Stimulated activated effector memory CD8-positive, alpha-beta T cell treated with anti-CD3 and anti-CD28 coated beads, Interleukin-12 subunit alpha, Interleukin-12 subunit beta, amount 100 ng/mL, for 72 hours (primary cell): ENCODE measurements around the gene LARP6.

ENCODE experiments used
- ATAC-seq: fragments of 150-1000 bp; cut with Tn5 transposase; 2 replicates; pipeline ENCODE4 v1.10.0; 2021
- DNase-seq, 2 donors: peaks; one replicate each; pipeline ENCODE4 v3.0.0; 2021 to 2022; ENCODE audit warnings: low spot score in 2 of 2
- H3K27ac Mint-ChIP-seq: one replicate; pipeline ENCODE4 v1.8.0; 2022; ENCODE audit warnings: mild to moderate bottlenecking, mixed read lengths
- H3K36me3 Mint-ChIP-seq: one replicate; pipeline ENCODE4 v1.8.0; 2022; ENCODE audit warnings: mild to moderate bottlenecking, mixed read lengths
- H3K4me1 Mint-ChIP-seq: one replicate; pipeline ENCODE4 v1.8.0; 2022; ENCODE audit warnings: mixed read lengths
- H3K4me3 Mint-ChIP-seq: one replicate; pipeline ENCODE4 v1.8.0; 2022; ENCODE audit warnings: mild to moderate bottlenecking, mixed read lengths
- H3K9me3 Mint-ChIP-seq: one replicate; pipeline ENCODE4 v1.8.0; 2022; ENCODE audit warnings: mixed read lengths

The LARP6 gene

DNA sequence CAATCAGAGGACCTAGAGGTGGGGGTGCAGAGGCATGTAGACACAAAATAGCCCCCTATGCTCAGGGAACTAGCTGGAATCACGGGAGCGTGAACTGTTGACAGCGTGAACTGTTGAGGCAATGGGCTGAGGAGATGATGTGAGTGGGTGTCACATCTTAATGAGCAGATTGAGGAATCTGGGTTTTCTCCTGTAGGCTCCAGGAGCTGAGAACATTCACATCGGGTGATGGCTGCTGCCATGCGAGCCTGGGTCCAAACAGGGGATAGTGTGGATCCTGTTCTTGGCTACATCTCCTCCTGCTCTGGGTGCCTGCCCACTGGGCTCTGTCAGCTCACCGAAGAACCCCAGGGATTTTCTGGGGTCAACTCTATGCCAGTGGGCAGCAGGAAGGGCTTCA lies 2.1 kb downstream of the LARP6 start:
- H3K4me3 Mint-ChIP-seq: no peak overlapping the region
- H3K36me3 Mint-ChIP-seq: no peaks in the 10 kb centered on the region
- H3K27ac Mint-ChIP-seq: no peak overlapping the region
- ATAC-seq (no peak), DNase-seq (no peak)
- no peaks in the 10 kb centered on the region for H3K9me3 Mint-ChIP-seq
- H3K4me1 Mint-ChIP-seq: peaks cover 6% of the 10 kb centered on the region

DNA sequence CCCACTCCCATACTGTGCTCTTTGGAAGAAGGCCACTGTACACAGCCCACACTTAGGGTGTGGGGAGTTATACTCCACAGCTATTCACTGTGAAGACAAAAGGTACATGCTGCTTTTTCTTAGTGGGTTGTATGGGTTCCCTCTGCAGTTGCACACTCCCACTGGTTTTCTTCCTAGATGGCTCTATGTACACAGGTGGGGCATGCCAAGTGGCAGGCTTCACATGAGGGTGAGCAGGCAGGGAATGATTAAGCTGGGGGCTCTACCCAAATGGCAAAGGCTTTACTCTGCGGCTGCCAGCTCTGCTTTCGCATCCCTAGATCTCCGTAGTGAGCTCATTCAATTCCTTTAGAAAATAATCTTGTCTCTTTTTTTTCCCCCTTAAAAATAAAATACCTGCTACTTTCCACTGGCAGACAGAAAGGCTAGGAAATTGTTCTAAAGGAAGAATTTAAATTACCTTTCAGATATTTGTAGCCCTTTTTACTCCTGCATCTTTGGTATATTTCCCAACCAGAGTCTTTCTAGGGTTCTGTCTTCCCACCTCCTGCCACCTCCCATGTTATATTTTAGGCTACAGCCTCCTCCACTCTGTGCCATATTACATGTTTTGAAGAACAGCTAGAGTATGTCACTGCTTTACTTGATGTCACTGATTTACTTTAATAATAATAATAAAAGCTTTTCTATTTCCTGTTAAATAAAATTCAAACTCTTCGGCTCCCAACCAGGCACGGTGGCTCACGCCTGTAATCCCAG lies 8.2 kb downstream of the LARP6 start:
- H3K4me3 Mint-ChIP-seq: no peak overlapping the region
- ATAC-seq: no peak
- H3K4me1 Mint-ChIP-seq: no peaks in the 10 kb centered on the region
- H3K36me3 Mint-ChIP-seq: no peaks in the 10 kb centered on the region
- no peaks in the 10 kb centered on the region for H3K9me3 Mint-ChIP-seq
- H3K27ac Mint-ChIP-seq: no peak overlapping the region
- DNase-seq: no peak

DNA sequence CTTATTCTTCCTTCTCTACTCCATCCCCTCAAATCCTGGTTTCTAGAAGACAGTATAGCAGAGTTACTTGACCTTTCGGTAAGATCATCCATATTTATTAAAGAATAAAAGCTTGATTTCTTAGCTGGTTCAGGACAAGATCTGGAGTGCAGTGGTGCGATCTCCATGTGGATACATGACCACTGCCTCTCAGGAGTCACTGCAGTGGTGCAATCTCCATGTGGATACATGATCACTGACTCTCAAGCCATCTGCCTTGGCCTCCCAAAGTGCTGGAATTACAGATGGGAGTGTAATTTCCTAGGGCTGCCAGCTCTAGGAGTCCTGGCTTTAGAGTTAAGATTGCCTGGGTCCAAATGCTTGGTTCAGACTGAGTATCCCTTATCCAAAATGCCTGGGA lies 16.5 kb downstream of the LARP6 start:
- no peak overlapping the region for H3K27ac Mint-ChIP-seq
- no peaks in the 10 kb centered on the region for H3K36me3 Mint-ChIP-seq
- no peak overlapping the region for H3K4me3 Mint-ChIP-seq
- no peaks in the 10 kb centered on the region for H3K9me3 Mint-ChIP-seq
- ATAC-seq (no peak), DNase-seq (no peak)
- no peaks in the 10 kb centered on the region for H3K4me1 Mint-ChIP-seq

DNA sequence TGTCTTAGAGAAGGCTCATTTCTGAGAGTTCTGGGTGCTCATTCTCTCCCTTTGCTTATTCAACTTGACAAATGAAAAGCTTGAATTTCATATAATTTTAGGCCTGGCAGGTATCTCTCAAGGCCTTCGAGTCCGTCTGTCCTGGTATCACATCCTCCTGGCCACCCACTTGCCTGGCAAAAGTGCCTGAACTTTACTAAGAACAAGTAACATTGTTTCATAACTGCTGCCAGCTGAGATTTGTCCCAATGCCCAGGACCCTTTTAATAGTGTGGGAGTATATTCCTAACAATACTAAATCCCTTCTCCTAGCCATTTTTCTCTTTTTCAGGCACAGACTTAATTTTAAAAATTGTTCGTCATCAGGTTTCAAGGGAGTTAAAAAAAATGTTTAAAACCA lies 18.1 kb downstream of the LARP6 start:
- Mint-ChIP-seq H3K9me3 (no peaks in the 10 kb centered on the region), H3K4me1 (no peaks in the 10 kb centered on the region), H3K27ac (no peak overlapping the region), H3K36me3 (no peaks in the 10 kb centered on the region), H3K4me3 (no peak overlapping the region)
- DNase-seq (no peak), ATAC-seq (no peak)

DNA sequence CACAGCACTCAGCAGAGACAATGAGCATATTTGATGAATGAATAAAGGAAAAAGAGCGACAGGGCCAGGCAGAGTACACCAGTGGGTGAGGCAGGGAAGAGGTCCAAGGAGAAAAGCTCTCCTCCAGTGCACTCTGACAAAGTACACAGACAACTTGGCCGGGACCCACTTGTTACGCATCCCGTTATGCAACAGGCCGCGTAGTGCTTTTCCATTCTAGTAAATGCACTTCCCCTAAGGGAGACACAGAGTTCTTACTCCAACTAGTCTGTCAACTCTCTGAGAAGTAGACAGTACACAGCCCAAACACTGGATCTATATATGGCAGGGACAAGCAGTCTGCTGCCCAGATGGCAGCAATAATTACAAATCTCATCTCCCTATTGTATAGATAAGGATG lies 18.5 kb downstream of the LARP6 start:
- Mint-ChIP-seq H3K36me3 (no peaks in the 10 kb centered on the region), H3K27ac (no peak overlapping the region), H3K4me1 (no peaks in the 10 kb centered on the region), H3K4me3 (no peak overlapping the region), H3K9me3 (no peaks in the 10 kb centered on the region)
- no peak for ATAC-seq
- DNase-seq: no peak

DNA sequence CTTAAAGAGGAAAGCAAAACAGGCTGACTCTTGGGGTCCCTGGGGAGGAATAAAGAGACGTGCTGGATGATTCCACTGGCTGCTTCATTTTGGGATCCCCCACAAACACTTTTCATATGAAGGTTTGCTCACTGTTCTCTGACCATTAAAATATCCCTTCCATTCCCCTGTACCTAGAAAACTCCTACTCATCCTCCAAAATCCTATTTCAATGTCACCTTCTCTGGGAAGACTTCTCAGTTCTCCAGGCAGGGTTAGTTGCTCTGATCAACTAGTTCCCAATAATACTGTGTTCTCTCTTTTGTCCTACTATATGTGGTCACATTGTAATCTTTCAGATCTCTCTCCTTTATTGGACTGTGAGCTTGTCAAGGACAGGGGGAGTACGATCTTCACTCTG lies 19.0 kb downstream of the LARP6 start:
- Mint-ChIP-seq H3K4me3 (no peak overlapping the region), H3K27ac (no peak overlapping the region), H3K36me3 (no peaks in the 10 kb centered on the region), H3K9me3 (no peaks in the 10 kb centered on the region), H3K4me1 (no peaks in the 10 kb centered on the region)
- ATAC-seq (no peak), DNase-seq (no peak)

DNA sequence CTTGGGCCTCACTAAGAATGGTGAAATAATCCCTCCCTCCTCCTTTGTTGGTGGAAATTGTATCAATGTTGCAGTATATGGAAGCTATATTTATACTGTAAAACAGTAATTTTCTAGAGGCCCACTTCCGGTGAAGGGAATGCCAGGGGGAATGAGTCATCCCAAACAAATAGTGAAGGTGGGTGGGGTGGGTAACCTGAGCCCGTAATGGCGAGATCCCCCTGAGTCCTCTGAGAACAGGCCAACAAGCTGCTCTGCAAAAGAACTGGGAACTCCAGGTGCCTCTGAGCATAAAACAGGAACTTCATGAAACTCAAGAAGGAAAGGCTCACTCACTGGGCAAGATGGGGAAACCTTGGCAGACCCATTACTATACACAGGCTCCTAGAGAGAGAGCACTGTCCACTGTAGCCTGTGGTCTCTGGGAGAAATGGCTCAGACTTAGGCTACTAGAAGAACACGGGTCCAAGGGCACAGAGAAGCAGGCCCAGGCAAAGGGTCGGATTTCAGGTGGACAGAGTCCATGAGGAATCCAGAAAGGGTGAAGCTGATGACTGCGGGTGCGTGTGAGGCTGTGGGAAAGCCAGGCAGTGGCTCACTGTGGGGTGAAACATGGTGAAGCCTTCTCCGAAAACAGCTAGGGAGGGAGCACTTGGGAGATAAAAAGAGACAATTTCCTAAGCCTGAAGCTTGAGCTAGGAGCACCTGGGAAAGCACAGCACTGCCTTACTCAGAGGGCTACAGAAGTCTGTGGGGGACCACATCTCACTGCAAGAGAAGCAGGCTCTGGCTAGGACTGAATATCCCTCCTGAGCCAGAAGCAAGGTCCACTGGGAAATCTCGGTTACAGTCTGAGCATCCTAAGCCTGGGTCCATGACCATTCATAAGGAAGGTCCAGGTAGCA lies 19.8 kb downstream of the LARP6 start:
- Mint-ChIP-seq H3K4me3 (no peak overlapping the region), H3K4me1 (no peaks in the 10 kb centered on the region), H3K27ac (no peak overlapping the region), H3K36me3 (no peaks in the 10 kb centered on the region), H3K9me3 (no peaks in the 10 kb centered on the region)
- no peak for DNase-seq
- no peak for ATAC-seq

DNA sequence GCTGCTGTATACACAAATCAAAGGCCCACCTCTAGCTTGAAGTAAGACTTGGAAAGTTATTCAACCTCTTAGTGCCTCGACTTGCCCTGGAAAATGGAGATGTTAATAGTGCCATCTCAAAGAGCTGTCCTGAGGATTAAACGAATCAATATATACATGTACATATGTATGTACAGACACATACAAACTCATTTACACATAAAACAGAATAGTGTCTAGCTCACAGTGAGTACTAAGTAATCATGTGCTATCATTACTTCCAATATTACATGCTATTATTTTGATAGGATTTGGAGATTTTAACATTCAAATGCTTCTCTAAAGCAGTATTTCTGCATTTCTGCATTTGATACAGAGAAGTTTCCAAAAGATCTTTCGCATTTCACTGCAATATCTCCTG lies 20.5 kb downstream of the LARP6 start:
- no peaks in the 10 kb centered on the region for H3K36me3 Mint-ChIP-seq
- H3K4me3 Mint-ChIP-seq: no peak overlapping the region
- H3K9me3 Mint-ChIP-seq: no peaks in the 10 kb centered on the region
- H3K4me1 Mint-ChIP-seq: no peaks in the 10 kb centered on the region
- DNase-seq (no peak), ATAC-seq (no peak)
- no peak overlapping the region for H3K27ac Mint-ChIP-seq

DNA sequence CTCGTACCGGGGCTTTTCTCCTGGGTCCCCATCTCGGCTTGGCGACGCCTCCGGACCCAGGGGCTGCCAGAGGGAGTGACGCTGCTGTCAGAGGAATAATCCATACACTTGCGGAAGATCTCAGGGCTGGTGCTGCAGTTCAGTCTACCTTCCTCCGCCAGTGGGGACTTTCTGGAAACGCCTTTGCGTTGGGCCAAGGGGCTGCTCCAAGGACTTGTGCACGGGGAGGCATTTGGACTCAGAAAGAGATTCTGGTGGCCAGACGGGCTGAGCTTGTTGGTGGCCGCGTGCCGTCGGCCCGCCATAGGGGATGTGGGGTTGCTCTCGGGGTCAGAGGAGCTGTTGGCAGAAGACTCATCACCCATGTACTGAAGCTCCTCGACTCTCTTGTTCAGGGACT lies 21.8 kb downstream of the LARP6 start:
- Mint-ChIP-seq H3K27ac (no peak overlapping the region), H3K9me3 (no peaks in the 10 kb centered on the region), H3K4me3 (no peak overlapping the region), H3K4me1 (no peaks in the 10 kb centered on the region), H3K36me3 (no peaks in the 10 kb centered on the region)
- DNase-seq (no peak), ATAC-seq (no peak)

DNA sequence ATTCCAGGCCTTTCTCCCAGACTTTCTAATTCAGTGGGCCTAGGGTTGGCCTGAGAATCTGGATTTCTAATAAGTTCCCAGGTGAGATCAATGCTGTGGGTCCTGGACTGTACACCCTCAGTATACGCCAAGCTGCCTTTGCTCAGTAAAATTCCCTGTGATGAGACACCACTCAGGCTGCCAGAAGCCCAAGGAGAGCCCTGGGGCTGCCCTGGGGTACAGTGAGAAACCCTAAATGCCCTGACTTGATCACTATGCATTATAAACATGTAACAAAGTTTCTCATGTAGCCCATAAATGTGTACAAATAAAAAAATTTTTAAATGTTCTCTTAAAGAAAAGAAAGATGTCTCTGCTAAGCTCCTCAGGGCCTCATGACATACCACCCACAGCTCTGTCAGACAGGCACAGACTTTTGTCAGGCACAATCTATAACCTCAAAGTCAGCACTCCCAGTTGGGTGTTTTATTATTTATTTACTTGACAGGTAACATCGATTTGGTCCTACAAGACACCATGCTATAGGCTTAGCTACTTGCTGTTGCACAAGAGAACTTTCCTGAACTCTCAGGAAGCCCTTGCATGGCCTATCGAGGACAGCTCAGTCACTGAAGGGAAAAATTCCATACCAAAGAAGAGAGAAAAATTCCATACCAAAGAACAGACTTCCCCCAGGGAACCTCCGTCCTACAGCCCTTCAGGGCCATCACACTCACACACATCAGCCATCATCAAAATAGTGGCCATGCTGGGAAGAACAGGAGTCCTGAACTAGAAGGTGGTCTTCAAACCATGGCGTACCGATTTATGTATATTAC lies 22.7 kb downstream of the LARP6 start:
- H3K9me3 Mint-ChIP-seq: no peaks in the 10 kb centered on the region
- H3K4me1 Mint-ChIP-seq: no peaks in the 10 kb centered on the region
- H3K4me3 Mint-ChIP-seq: no peak overlapping the region
- no peak for DNase-seq
- ATAC-seq: no peak
- no peaks in the 10 kb centered on the region for H3K36me3 Mint-ChIP-seq
- H3K27ac Mint-ChIP-seq: no peak overlapping the region

DNA sequence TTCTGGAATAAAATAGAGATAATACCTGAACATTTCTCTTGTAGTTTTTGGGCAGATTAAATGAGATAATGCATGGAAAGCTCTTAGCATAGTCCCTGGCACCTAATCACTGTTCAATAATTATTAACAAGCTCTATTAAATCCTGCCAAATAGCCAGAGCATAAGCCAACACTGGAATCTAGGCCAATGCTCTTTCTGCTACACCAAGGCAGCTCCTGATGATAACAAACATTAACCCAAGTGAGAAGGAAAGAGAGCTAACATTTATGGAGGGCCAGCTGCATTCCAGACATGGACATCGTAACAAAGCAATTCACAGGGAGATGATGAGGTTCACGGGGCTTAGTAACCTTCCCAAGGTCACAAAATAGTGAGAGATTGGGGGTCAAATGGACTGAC lies 23.3 kb downstream of the LARP6 start:
- no peak overlapping the region for H3K27ac Mint-ChIP-seq
- H3K9me3 Mint-ChIP-seq: no peaks in the 10 kb centered on the region
- no peak overlapping the region for H3K4me3 Mint-ChIP-seq
- ATAC-seq (no peak), DNase-seq (no peak)
- H3K4me1 Mint-ChIP-seq: no peaks in the 10 kb centered on the region
- no peaks in the 10 kb centered on the region for H3K36me3 Mint-ChIP-seq

DNA sequence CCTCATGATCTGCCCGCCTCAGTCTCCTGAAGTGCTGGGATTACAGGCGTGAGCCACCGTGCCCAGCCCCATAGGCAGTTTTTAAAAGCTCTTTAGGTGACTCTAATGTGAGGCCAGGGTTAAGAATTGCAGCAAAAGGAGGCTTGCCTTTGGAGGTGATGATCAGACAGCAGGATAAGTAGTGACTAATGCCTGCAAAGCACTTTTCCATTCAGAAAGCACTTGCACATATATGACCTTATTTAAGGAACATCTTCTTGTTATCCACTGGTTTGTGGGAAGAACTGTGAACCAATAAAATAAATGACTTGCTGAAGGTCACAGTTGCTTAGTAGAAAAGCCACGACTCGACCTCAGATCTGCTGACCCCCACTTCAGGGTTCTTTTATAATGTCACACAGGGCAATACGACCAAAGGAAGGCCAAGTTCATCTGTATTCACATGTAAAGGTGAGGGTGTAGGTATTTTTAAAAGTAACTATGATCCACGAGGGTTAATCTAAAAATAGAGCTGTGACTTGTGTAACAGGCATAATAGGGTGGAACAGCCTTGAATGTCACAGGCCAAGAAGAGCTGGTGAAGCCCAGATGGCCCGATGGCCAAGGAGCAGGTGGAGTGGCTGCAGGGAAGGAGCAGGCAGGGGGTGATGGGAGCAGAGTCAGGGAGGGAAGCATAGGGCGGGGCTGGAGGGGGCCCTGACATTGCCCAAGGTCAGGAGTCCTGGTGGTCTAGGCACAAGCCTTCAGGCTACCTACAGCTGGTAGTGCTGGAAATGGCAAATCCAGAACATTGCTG lies 24.4 kb downstream of the LARP6 start:
- no peak overlapping the region for H3K27ac Mint-ChIP-seq
- H3K4me1 Mint-ChIP-seq: no peaks in the 10 kb centered on the region
- H3K36me3 Mint-ChIP-seq: no peaks in the 10 kb centered on the region
- DNase-seq: no peak
- no peaks in the 10 kb centered on the region for H3K9me3 Mint-ChIP-seq
- no peak for ATAC-seq
- no peak overlapping the region for H3K4me3 Mint-ChIP-seq

DNA sequence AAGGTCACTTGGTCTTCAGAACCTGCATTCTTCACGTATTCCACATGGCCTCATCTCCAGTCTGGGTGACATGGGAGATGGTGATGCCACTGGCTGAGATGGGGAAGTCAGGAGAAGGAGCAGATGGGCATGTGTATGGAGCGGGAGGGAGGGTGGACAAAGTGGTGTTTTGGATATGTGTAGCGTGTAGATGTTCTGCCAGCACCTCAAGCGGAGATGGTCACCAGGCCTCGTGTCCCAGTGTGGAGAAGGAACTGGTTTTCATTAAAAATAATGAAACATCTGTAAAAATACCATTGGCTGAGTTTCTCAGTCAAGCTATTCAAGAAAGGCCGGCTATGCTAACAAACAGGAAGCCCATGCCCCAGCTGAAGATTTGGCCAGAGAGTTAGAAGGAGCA lies 26.2 kb downstream of the LARP6 start:
- Mint-ChIP-seq H3K36me3 (no peaks in the 10 kb centered on the region), H3K4me3 (no peak overlapping the region), H3K27ac (no peak overlapping the region), H3K4me1 (no peaks in the 10 kb centered on the region), H3K9me3 (no peaks in the 10 kb centered on the region)
- ATAC-seq (no peak), DNase-seq (no peak)

DNA sequence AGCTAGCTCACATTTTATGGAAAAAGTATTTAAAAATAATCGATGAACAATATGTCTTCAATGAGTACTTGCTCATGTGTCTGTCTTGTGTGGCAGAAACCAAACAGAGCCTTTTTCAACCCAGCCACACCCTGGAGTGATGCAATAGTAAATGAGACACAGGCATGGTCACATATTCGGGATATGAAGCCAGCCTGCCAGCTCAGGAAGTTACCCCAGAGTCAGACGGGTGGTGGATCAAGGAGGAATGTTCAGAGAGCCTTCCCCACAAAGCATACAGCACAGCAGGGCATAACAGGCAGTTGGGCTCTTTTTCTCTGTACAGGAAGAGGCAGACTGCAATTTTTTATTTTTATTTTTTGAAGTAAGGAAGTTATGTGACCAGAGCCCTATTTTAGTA lies 27.3 kb downstream of the LARP6 start:
- Mint-ChIP-seq H3K4me1 (no peaks in the 10 kb centered on the region), H3K9me3 (no peaks in the 10 kb centered on the region), H3K4me3 (no peak overlapping the region), H3K36me3 (no peaks in the 10 kb centered on the region), H3K27ac (no peak overlapping the region)
- DNase-seq (no peak), ATAC-seq (no peak)

DNA sequence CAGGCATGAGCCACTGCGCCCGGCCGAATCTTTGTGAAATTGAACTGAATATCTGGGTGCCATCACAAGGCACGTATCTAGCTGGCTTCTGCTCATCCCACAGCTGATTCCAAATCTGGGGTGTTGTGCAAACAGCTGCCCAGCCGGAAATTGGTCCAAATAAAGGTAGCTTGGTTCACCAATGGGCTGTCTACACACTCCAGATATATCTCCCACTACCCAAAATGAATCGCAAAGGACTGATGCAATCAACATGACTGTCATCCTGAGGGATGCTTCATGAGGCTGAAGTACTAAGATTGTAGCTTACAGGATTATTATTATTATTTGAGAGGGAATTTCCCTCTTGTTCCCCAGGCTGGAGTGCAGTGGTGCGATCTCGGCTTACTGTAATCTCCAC lies 28.1 kb downstream of the LARP6 start:
- Mint-ChIP-seq H3K27ac (no peak overlapping the region), H3K36me3 (no peaks in the 10 kb centered on the region), H3K4me3 (no peak overlapping the region), H3K4me1 (no peaks in the 10 kb centered on the region), H3K9me3 (no peaks in the 10 kb centered on the region)
- ATAC-seq: no peak
- no peak for DNase-seq
